Osteoblast (primary cell): ENCODE measurements around the gene PSMD14. TPM values are rescaled to one million over a fixed set of nuclear protein-coding genes. Genes with fewer than 3 reads are reported as not detected.
"Not testable (repeated sequence)": the region's sequence is repeated elsewhere in the genome, so short reads cannot be mapped to it uniquely, and the experiment has no call there.

Experiments
- DNase-seq: peaks from one replicate; pipeline ENCODE4 v3.0.0; 2011; ENCODE audit warnings: low spot score, mixed read lengths; ENCODE audit not compliant: insufficient read length; ENCODE audit errors: missing footprints
- H2AFZ ChIP-seq: 2 replicates; pipeline ENCODE4 v1.6.0; 2011; ENCODE audit warnings: mild to moderate bottlenecking, low read length
- H3K27ac ChIP-seq: 2 replicates; pipeline ENCODE4 v1.5.1; 2011; ENCODE audit warnings: mild to moderate bottlenecking, low read depth, low read length, moderate library complexity
- H3K27me3 ChIP-seq: 2 replicates; pipeline ENCODE4 v1.6.0; 2012; ENCODE audit warnings: mild to moderate bottlenecking, control low read depth, inconsistent platforms, low read length, moderate library complexity; ENCODE audit not compliant: insufficient read depth
- H3K36me3 ChIP-seq: 2 replicates; pipeline ENCODE4 v1.5.1; 2011; ENCODE audit warnings: mild to moderate bottlenecking, low read length, control low read depth, moderate library complexity; ENCODE audit not compliant: insufficient read depth
- H3K4me1 ChIP-seq: 2 replicates; pipeline ENCODE4 v1.5.1; 2011; ENCODE audit warnings: mild to moderate bottlenecking, low read length, control low read depth, moderate library complexity; ENCODE audit not compliant: insufficient read depth
- H3K4me2 ChIP-seq: 2 replicates; pipeline ENCODE4 v1.6.0; 2011; ENCODE audit warnings: mild to moderate bottlenecking, low read length; ENCODE audit not compliant: insufficient read depth
- H3K4me3 ChIP-seq: fragments of 200-600 bp; sonication (generic); 3 replicates; pipeline ENCODE4 v1.5.1; 2012; ENCODE audit warnings: mild to moderate bottlenecking, low read length, inconsistent platforms; ENCODE audit not compliant: insufficient read depth
- H3K79me2 ChIP-seq: 2 replicates; pipeline ENCODE4 v1.6.0; 2012; ENCODE audit warnings: mild to moderate bottlenecking, low read length, control low read depth, inconsistent platforms; ENCODE audit not compliant: insufficient read depth
- H3K9me3 ChIP-seq: 2 replicates; pipeline ENCODE4 v1.5.1; 2011; ENCODE audit warnings: low read depth, low read length, control low read depth
- H4K20me1 ChIP-seq: 2 replicates; pipeline ENCODE4 v1.6.0; 2012; ENCODE audit warnings: mild to moderate bottlenecking, low read length, control low read depth; ENCODE audit not compliant: insufficient read depth
- CTCF ChIP-seq: IDR thresholded peaks from 2 replicates; pipeline ENCODE4 v1.5.1; 2011; ENCODE audit warnings: mild to moderate bottlenecking, low read depth, low read length, moderate library complexity; ENCODE audit errors: extremely low read depth
- total RNA-seq: library from RNA; depleted of rRNA; stranded (reverse); fragments of >200 nt; gene quantifications from 2 replicates; pipeline ENCODE4 v1.2.3, GENCODE V29; 2012

The PSMD14 gene
- total RNA-seq, 1 donor, result 74.2 TPM

GRCh38 chr2:161357097-161357496, 48.9 kb downstream of the PSMD14 start:
- Histone ChIP-seq H3K36me3 (no peaks in the 10 kb centered on the region), H3K9me3 (no peaks in the 10 kb centered on the region), H3K79me2 (peaks cover 86% of the 10 kb centered on the region), H4K20me1 (peaks cover 4% of the 10 kb centered on the region), H2AFZ (no peak overlapping the region), H3K4me2 (no peak overlapping the region), H3K4me1 (no peaks in the 10 kb centered on the region), H3K4me3 (no peak overlapping the region), H3K27me3 (no peaks in the 10 kb centered on the region), H3K27ac (no peak overlapping the region)
- DNase-seq, result no peak
- TF ChIP-seq CTCF, result no peak

GRCh38 chr2:161358838-161359237, 50.6 kb downstream of the PSMD14 start:
- Histone ChIP-seq H3K27me3 (no peaks in the 10 kb centered on the region), H3K4me2 (no peak overlapping the region), H3K9me3 (no peaks in the 10 kb centered on the region), H4K20me1 (no peaks in the 10 kb centered on the region), H3K4me3 (no peak overlapping the region), H3K79me2 (peaks cover 86% of the 10 kb centered on the region), H3K36me3 (no peaks in the 10 kb centered on the region), H3K27ac (no peak overlapping the region), H3K4me1 (no peaks in the 10 kb centered on the region), H2AFZ (no peak overlapping the region)
- TF ChIP-seq CTCF, result no peak
- DNase-seq, result no peak

GRCh38 chr2:161360095-161360654, 52.0 kb downstream of the PSMD14 start:
- not testable (repeated sequence) for H3K4me2 ChIP-seq, H3K4me3 ChIP-seq, DNase-seq, H3K27me3 ChIP-seq, H2AFZ ChIP-seq, H3K4me1 ChIP-seq, H4K20me1 ChIP-seq, H3K27ac ChIP-seq, H3K9me3 ChIP-seq, H3K36me3 ChIP-seq
- H3K79me2 ChIP-seq, result peaks cover 87% of the 10 kb centered on the region

- Histone ChIP-seq H4K20me1 (peaks cover 5% of the 10 kb centered on the region), H3K27ac (no peak overlapping the region), H2AFZ (no peak overlapping the region), H3K9me3 (no peaks in the 10 kb centered on the region), H3K79me2 (peaks cover 82% of the 10 kb centered on the region), H3K4me3 (no peak overlapping the region), H3K27me3 (no peaks in the 10 kb centered on the region), H3K4me1 (no peaks in the 10 kb centered on the region), H3K36me3 (peaks cover 5% of the 10 kb centered on the region), H3K4me2 (no peak overlapping the region)
- no peak for DNase-seq
- no peak for TF ChIP-seq CTCF
Measured at GRCh38 chr2:161362568-161363166, 54.4 kb downstream of the PSMD14 start.
